GM12878 (cell line): ENCODE results near the gene PLCB4. TPM values are rescaled to one million over a fixed set of nuclear protein-coding genes. Genes with fewer than 3 reads are reported as not detected.

Experiments
- ATAC-seq: fragments of 200-7000 bp; cut with Tn5 transposase; 3 replicates; pipeline ENCODE4 v1.9.1; 2020; ENCODE audit warnings: mild to moderate bottlenecking, moderate library complexity
- BruUV-seq: library from RNA; stranded (reverse); fragments of 400-500 nt; replicated peaks from 2 replicates; lab custom pipeline; 2021; lab: Mats Ljungman, UMichigan
- CTCF ChIA-PET: fragments of 300-600 bp; sonication (Branson Sonifier 250); formaldehyde crosslinking; extraction: SDS; loops from one replicate; lab custom pipeline; 2021; ENCODE audit warnings: inconsistent platforms; lab: Yijun Ruan, JAX
- POLR2A ChIA-PET: fragments of 350-600 bp; formaldehyde crosslinking; extraction: SDS; loops from one replicate; lab custom pipeline; 2021; ENCODE audit warnings: inconsistent platforms; lab: Charles Lee
- RAD21 ChIA-PET: fragments of 300-600 bp; sonication (Branson Sonifier 250); formaldehyde crosslinking; loops from one replicate; lab custom pipeline; 2023; ENCODE audit warnings: antibody characterized with exemption; ENCODE audit not compliant: unreplicated experiment; lab: Charles Lee
- SMC1A ChIA-PET: fragments of 300-600 bp; sonication (Branson Sonifier 250); formaldehyde crosslinking; loops from one replicate; lab custom pipeline; 2023; ENCODE audit not compliant: unreplicated experiment, uncharacterized antibody; lab: Charles Lee
- DNase-seq: peaks from one replicate; pipeline ENCODE4 v3.0.0-alpha.2; 2011; ENCODE audit warnings: low read depth, low spot score
- FAIRE-seq: peaks from 3 replicates; lab custom pipeline; 2011; peaks lifted over from hg19 to GRCh38; lab: Jason Lieb, UNC
- H2AFZ ChIP-seq: 2 replicates; pipeline ENCODE4 v1.6.0; 2011; ENCODE audit warnings: low read depth, low read length, control low read depth; ENCODE audit not compliant: control insufficient read depth
- H3K27ac ChIP-seq: 2 replicates; pipeline ENCODE4 v1.5.1; 2011; ENCODE audit warnings: control low read depth; ENCODE audit not compliant: control insufficient read depth, insufficient read depth
- H3K27me3 ChIP-seq, 2 experiments: replicated peaks in 1 of 2; 2 replicates each; pipeline versions ENCODE4 v1.6.0 to v1.6.1; 2011; ENCODE audit warnings: low read length in 1 of 2; ENCODE audit not compliant: control insufficient read depth in 2 of 2, insufficient read depth in 2 of 2
- H3K36me3 ChIP-seq, 2 experiments: 2 replicates each; pipeline ENCODE4 v1.5.1; 2011; ENCODE audit warnings: low read length in 1 of 2; ENCODE audit not compliant: control insufficient read depth in 2 of 2, insufficient read depth in 2 of 2
- H3K4me1 ChIP-seq: 2 replicates; pipeline ENCODE4 v1.6.1; 2011; ENCODE audit warnings: mild to moderate bottlenecking, low read length, moderate library complexity, mixed read lengths; ENCODE audit not compliant: control insufficient read depth, insufficient read depth
- H3K4me2 ChIP-seq: 2 replicates; pipeline ENCODE4 v1.6.0; 2011; ENCODE audit warnings: control low read depth; ENCODE audit not compliant: control insufficient read depth, insufficient read depth
- H3K4me3 ChIP-seq: fragments of 200-600 bp; sonication (generic); 2 replicates; pipeline ENCODE4 v1.5.1; 2016
- H3K79me2 ChIP-seq: 2 replicates; pipeline ENCODE4 v1.6.0; 2011; ENCODE audit warnings: low read length; ENCODE audit not compliant: control insufficient read depth, insufficient read depth
- H3K9ac ChIP-seq: 2 replicates; pipeline ENCODE4 v1.8.0; 2011; ENCODE audit warnings: low read length, control low read depth, mixed read lengths; ENCODE audit not compliant: control insufficient read depth, insufficient read depth
- H3K9me3 ChIP-seq: replicated peaks from 3 replicates; pipeline ENCODE4 v1.5.1; 2011; ENCODE audit warnings: mild to moderate bottlenecking, low read length; ENCODE audit not compliant: control insufficient read depth, insufficient read depth
- H4K20me1 ChIP-seq: 2 replicates; pipeline ENCODE4 v1.6.0; 2011; ENCODE audit not compliant: control insufficient read depth, insufficient read depth
- CHD2 ChIP-seq: IDR thresholded peaks from 2 replicates; pipeline ENCODE4 v1.6.1; 2011; ENCODE audit warnings: low read depth, low read length, improper control_type of control experiment, borderline replicate concordance
- MXI1 ChIP-seq: fragments of 150-350 bp; IDR thresholded peaks from 2 replicates; pipeline ENCODE4 v1.6.1; 2011; ENCODE audit warnings: low read depth, mild to moderate bottlenecking, inconsistent platforms, low read length, improper control_type of control experiment
- NR2C2 ChIP-seq: IDR thresholded peaks from 2 replicates; pipeline ENCODE4 v1.6.1; 2011; ENCODE audit warnings: borderline replicate concordance, low read depth; ENCODE audit not compliant: control insufficient read depth, insufficient read length
- WGBS: methylation state at CpG from one replicate; pipeline ENCODE4 v1.1.6; 2016; ENCODE audit warnings: low lambda C conversion rate; ENCODE audit not compliant: insufficient replicate concordance, insufficient coverage; ENCODE audit errors: missing lambda C conversion rate; 5-methylcytosine and 5-hydroxymethylcytosine counted together
- in situ Hi-C: fragments of 300-500 bp; cut with MboI; formaldehyde crosslinking; loops from 9 replicates; pipeline ENCODE4 v1.14.3; 2018; ENCODE audit warnings: mixed read lengths
- intact Hi-C: fragments of 100-400 bp; cut with micrococcal nuclease; formaldehyde crosslinking; loops from one replicate; pipeline ENCODE4 v1.14.2; 2022; ENCODE audit not compliant: unreplicated experiment
- polyA plus RNA-seq, 11 experiments: library from polyadenylated mRNA; depleted of rRNA in 4 of 11; unstranded in 6 of 11; stranded (reverse) in 5 of 11; fragments of >200 nt; fragmentation: Nextera tagmentation in 4 of 11; fragmentation: Illumina TruSeq in 1 of 11; extraction: Ambion mirVana in 4 of 11; extraction: Trizol in 1 of 11; gene quantifications; 1 replicate in 1 of 11; 2 replicates in 10 of 11; pipeline versions ENCODE4 v1.2.1 to v1.2.3, GENCODE V29; 2011 to 2016; ENCODE audit warnings: inconsistent platforms in 2 of 11, missing spikeins in 2 of 11, low read depth in 1 of 11
- total RNA-seq, 4 experiments: library from RNA; depleted of rRNA in 3 of 4; stranded (reverse); fragments of >200 nt in 3 of 4; fragmentation: Illumina TruSeq in 1 of 4; extraction: Trizol in 1 of 4; gene quantifications; 2 replicates each; pipeline versions ENCODE4 v1.2.1 to v1.2.3, GENCODE V29; 2013 to 2021
- TF ChIP-seq, protein P1 (sequence below): IDR thresholded peaks from 2 replicates; pipeline ENCODE4 v1.6.1; 2012; ENCODE audit warnings: mild to moderate bottlenecking, low read depth, low read length

PLCB4 gene
- total and polyA plus RNA-seq, 10 of the 15 experiments (the other 5 are each of a cell fraction or from before 2014, with no cell fraction given) = not detected

DNA sequence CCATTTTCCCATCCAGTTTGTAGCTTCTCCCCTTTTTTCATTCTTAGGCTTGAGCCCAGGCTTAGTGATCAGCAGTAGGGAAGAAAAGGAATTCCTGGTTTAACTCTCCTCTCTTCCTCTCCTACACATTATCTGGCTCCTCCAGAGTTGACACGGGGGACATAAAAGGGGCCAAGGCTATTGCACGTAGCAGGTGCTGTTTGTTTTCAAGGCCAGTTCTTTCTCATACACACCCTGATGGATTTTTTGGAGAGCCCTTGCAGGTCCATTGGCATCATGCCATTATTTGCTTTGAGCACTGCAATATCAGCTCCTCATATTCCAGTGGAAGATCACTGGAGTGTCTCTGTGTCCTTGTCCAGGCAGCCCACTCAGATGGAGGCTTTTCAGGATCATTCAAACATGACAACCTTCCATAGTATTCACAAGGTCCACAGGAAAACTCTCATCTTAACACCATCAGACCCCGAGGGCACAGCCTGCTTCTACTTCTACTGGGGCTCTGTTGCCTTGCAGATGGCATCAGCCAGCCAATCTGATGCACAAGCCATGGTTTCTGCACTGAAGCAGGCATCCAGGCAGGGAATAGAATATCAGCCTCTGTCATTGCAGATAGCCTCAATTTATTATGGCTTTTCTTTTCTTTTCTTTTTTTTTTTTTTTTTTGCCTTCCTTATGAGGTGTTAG is 18.8 kb downstream of the PLCB4 start:
- intact Hi-C loops = no loop called here
- ATAC-seq (no peak), FAIRE-seq (no peak), DNase-seq (no peak)
- Histone ChIP-seq H3K79me2 (no peaks in the 10 kb centered on the region), H3K27me3 (no peaks in the 10 kb centered on the region), H3K9ac (no peak overlapping the region), H3K4me1 (no peaks in the 10 kb centered on the region), H2AFZ (no peak overlapping the region), H3K4me2 (no peak overlapping the region), H3K27ac (no peak overlapping the region), H3K9me3 (no peaks in the 10 kb centered on the region), H4K20me1 (no peaks in the 10 kb centered on the region), H3K4me3 (no peak overlapping the region), H3K36me3 (no peaks in the 10 kb centered on the region)
- CTCF ChIA-PET = no interaction called here
- TF ChIP-seq CHD2 (no peak), NR2C2 (no peak), MXI1 (no peak)
- TF ChIP-seq, protein P1, sequence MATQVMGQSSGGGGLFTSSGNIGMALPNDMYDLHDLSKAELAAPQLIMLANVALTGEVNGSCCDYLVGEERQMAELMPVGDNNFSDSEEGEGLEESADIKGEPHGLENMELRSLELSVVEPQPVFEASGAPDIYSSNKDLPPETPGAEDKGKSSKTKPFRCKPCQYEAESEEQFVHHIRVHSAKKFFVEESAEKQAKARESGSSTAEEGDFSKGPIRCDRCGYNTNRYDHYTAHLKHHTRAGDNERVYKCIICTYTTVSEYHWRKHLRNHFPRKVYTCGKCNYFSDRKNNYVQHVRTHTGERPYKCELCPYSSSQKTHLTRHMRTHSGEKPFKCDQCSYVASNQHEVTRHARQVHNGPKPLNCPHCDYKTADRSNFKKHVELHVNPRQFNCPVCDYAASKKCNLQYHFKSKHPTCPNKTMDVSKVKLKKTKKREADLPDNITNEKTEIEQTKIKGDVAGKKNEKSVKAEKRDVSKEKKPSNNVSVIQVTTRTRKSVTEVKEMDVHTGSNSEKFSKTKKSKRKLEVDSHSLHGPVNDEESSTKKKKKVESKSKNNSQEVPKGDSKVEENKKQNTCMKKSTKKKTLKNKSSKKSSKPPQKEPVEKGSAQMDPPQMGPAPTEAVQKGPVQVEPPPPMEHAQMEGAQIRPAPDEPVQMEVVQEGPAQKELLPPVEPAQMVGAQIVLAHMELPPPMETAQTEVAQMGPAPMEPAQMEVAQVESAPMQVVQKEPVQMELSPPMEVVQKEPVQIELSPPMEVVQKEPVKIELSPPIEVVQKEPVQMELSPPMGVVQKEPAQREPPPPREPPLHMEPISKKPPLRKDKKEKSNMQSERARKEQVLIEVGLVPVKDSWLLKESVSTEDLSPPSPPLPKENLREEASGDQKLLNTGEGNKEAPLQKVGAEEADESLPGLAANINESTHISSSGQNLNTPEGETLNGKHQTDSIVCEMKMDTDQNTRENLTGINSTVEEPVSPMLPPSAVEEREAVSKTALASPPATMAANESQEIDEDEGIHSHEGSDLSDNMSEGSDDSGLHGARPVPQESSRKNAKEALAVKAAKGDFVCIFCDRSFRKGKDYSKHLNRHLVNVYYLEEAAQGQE = no peak
- in situ Hi-C loops = no loop called here
- SMC1A ChIA-PET = no interaction called here
- RAD21 ChIA-PET = no interaction called here
- no TSS peak for BruUV-seq
- WGBS = 9% methylated on average over 3 of the region's 3 CpGs
- POLR2A ChIA-PET = no interaction called here
